ENCODE results near the gene EDC4.
"Not testable (repeated sequence)": the region's sequence is repeated elsewhere in the genome, so short reads cannot be mapped to it uniquely, and the experiment has no call there.

Gene EDC4

GRCh38 chr16:67834242-67834614 lies 38.6 kb upstream of the EDC4 start:
- H3K27me3 ChIP-seq (ENCODE audit: low read length), result no peaks in the 10 kb centered on the region
- no peaks in the 10 kb centered on the region for H3K36me3 ChIP-seq (ENCODE audit: low read length)
- H3F3A ChIP-seq (ENCODE audit: insufficient read depth), result no peaks in the 10 kb centered on the region
- peak overlapping the region; percentile 77 for H3K9ac ChIP-seq (ENCODE audit: low read length)
- H2AFZ ChIP-seq (ENCODE audit: low read depth, low read length, severe bottlenecking), result peak overlapping the region; percentile 98
- peaks cover 9% of the 10 kb centered on the region; the same call in 1 of the 2 replicates for H3K79me2 ChIP-seq (ENCODE audit: insufficient read depth, low read length)
- H3K9me2 ChIP-seq (replicated peaks; ENCODE audit: insufficient read depth, low read length), result no peaks in the 10 kb centered on the region
- no peak overlapping the region for H3K27ac ChIP-seq (ENCODE audit: low read depth, low read length)
- H3K4me3 ChIP-seq (ENCODE audit: insufficient read depth, low read length, poor library complexity, severe bottlenecking), result peak overlapping the region; percentile 64
- no peaks in the 10 kb centered on the region for H3K9me3 ChIP-seq (ENCODE audit: insufficient read depth, low read length)
- TF ChIP-seq EZH2phosphoT487 (conservative IDR thresholded peaks at IDR 0.05; ENCODE audit: low read length) (no peak), CTCF (IDR thresholded peaks at IDR 0.05; ENCODE audit: insufficient read depth, low read length, poor library complexity, severe bottlenecking) (no peak)
- H3K4me2 ChIP-seq (ENCODE audit: low read depth, low read length, poor library complexity, severe bottlenecking), result peak overlapping the region; percentile 90
- no peaks in the 10 kb centered on the region for H4K20me1 ChIP-seq (ENCODE audit: low read depth, low read length)

DNA sequence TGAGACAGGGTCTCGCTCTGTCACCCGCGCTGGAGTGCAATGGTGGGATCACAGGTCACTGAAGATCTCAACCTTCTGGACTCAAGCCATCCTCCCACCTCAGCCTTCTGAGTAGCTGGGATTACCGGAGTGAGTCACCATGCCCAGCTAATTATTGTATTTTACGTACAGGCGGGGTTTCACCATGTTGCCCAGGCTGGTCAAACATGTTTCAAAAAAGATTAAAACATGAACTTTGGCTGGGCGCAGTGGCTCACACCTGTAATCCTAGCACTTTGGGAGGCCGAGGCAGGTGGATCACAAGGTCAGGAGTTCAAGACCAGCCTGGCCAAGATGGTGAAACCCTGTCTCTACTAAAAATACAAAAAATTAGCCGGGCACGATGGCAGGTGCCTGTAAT lies 35.7 kb upstream of the EDC4 start:
- not testable (repeated sequence) for H3F3A ChIP-seq (ENCODE audit: insufficient read depth); H3K4me3 ChIP-seq (ENCODE audit: insufficient read depth, low read length, poor library complexity, severe bottlenecking); H3K9me2 ChIP-seq (replicated peaks; ENCODE audit: insufficient read depth, low read length); H3K9me3 ChIP-seq (ENCODE audit: insufficient read depth, low read length); H3K4me2 ChIP-seq (ENCODE audit: low read depth, low read length, poor library complexity, severe bottlenecking); H3K9ac ChIP-seq (ENCODE audit: low read length); H4K20me1 ChIP-seq (ENCODE audit: low read depth, low read length); H3K79me2 ChIP-seq (ENCODE audit: insufficient read depth, low read length); H3K27me3 ChIP-seq (ENCODE audit: low read length); H3K27ac ChIP-seq (ENCODE audit: low read depth, low read length); H2AFZ ChIP-seq (ENCODE audit: low read depth, low read length, severe bottlenecking); H3K36me3 ChIP-seq (ENCODE audit: low read length)

DNA sequence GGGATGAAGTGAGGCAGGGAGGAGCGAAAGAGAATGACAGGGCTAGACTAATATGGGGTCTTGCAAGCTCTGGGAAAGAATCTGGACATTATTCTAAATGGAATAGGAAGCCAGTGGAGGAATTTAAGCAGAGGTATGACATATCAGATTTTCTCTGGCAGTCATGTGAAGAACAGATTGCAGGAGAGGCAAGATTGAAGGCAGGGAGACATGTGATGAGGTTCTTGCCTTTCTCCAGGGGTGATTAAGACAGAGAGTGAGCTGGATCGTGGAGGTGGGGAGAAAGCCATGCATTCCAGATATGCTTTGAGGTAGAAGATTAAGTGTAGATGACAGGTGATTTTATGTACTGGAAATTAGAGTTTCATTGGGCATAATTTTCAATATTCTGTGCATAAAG lies 35.0 kb upstream of the EDC4 start:
- H3K36me3 ChIP-seq (ENCODE audit: low read length), result no peaks in the 10 kb centered on the region
- H3K9me3 ChIP-seq (ENCODE audit: insufficient read depth, low read length), result no peaks in the 10 kb centered on the region
- no peaks in the 10 kb centered on the region for H3F3A ChIP-seq (ENCODE audit: insufficient read depth)
- H4K20me1 ChIP-seq (ENCODE audit: low read depth, low read length), result no peaks in the 10 kb centered on the region
- peaks cover 8% of the 10 kb centered on the region; the same call in 1 of the 2 replicates for H3K79me2 ChIP-seq (ENCODE audit: insufficient read depth, low read length)
- no peak overlapping the region for H3K27ac ChIP-seq (ENCODE audit: low read depth, low read length)
- no peak overlapping the region for H2AFZ ChIP-seq (ENCODE audit: low read depth, low read length, severe bottlenecking)
- H3K27me3 ChIP-seq (ENCODE audit: low read length), result no peaks in the 10 kb centered on the region
- no peaks in the 10 kb centered on the region for H3K9me2 ChIP-seq (replicated peaks; ENCODE audit: insufficient read depth, low read length)
- H3K9ac ChIP-seq (ENCODE audit: low read length), result no peak overlapping the region
- no peak overlapping the region for H3K4me3 ChIP-seq (ENCODE audit: insufficient read depth, low read length, poor library complexity, severe bottlenecking)
- TF ChIP-seq CTCF (IDR thresholded peaks at IDR 0.05; ENCODE audit: insufficient read depth, low read length, poor library complexity, severe bottlenecking) (no peak), EZH2phosphoT487 (conservative IDR thresholded peaks at IDR 0.05; ENCODE audit: low read length) (no peak)
- H3K4me2 ChIP-seq (ENCODE audit: low read depth, low read length, poor library complexity, severe bottlenecking), result no peak overlapping the region

DNA sequence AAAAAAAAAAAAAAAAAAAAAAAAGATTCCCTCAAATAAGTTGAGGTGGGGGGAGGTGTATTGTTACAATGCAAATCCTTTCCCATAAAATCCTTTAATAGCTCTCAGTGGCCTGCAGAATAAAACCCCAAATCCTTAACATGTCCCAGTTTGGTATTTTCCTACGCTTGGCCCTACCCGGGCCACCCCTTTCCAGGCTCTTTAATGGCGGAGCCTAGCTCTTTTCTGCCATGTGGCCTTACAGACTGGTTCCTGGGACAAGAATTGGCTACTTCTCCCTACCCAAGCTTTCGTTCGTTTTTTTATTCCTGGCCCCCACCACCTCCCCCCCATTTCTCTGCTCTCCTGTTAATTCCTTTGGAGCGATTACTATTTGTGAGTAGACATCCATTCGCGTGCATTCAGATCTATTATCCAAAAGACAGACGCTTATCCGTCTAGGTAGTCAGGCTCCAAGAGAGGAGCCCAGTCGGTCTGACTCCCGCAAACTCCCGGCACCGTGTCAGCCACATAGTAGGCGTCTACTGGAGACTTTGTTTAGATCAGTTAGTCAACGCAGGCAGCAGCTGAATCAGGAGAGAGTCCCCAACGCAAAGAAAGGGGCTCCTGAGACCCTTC lies 31.5 kb upstream of the EDC4 start:
- no peaks in the 10 kb centered on the region for H3K27me3 ChIP-seq (ENCODE audit: low read length)
- H3K4me2 ChIP-seq (ENCODE audit: low read depth, low read length, poor library complexity, severe bottlenecking), result peak overlapping the region; percentile 85
- no peaks in the 10 kb centered on the region for H3K36me3 ChIP-seq (ENCODE audit: low read length)
- H3K9ac ChIP-seq (ENCODE audit: low read length), result peak overlapping the region; percentile 96
- no peaks in the 10 kb centered on the region for H3K9me3 ChIP-seq (ENCODE audit: insufficient read depth, low read length)
- H2AFZ ChIP-seq (ENCODE audit: low read depth, low read length, severe bottlenecking), result peak overlapping the region; percentile 99
- no peaks in the 10 kb centered on the region for H3K9me2 ChIP-seq (replicated peaks; ENCODE audit: insufficient read depth, low read length)
- peak overlapping the region; percentile 85 for H3K4me3 ChIP-seq (ENCODE audit: insufficient read depth, low read length, poor library complexity, severe bottlenecking)
- no peaks in the 10 kb centered on the region for H4K20me1 ChIP-seq (ENCODE audit: low read depth, low read length)
- H3K27ac ChIP-seq (ENCODE audit: low read depth, low read length), result peak overlapping the region; percentile 92; the same call in 1 of the 2 replicates
- TF ChIP-seq EZH2phosphoT487 (conservative IDR thresholded peaks at IDR 0.05; ENCODE audit: low read length) (no peak), CTCF (IDR thresholded peaks at IDR 0.05; ENCODE audit: insufficient read depth, low read length, poor library complexity, severe bottlenecking) (no peak)
- peaks cover 21% of the 10 kb centered on the region for H3F3A ChIP-seq (ENCODE audit: insufficient read depth)
- peaks cover 27% of the 10 kb centered on the region for H3K79me2 ChIP-seq (ENCODE audit: insufficient read depth, low read length)

Data from SU-DHL-6 (cell line).